HG03039 (cell line): ENCODE results near the gene CHURC1.

Experiments
- ATAC-seq: cut with Tn5 transposase; IDR thresholded peaks from one replicate; pipeline ENCODE4 v1.9.1; 2021; ENCODE audit warnings: mild to moderate bottlenecking, moderate library complexity; ENCODE audit not compliant: unreplicated experiment

Gene CHURC1

DNA sequence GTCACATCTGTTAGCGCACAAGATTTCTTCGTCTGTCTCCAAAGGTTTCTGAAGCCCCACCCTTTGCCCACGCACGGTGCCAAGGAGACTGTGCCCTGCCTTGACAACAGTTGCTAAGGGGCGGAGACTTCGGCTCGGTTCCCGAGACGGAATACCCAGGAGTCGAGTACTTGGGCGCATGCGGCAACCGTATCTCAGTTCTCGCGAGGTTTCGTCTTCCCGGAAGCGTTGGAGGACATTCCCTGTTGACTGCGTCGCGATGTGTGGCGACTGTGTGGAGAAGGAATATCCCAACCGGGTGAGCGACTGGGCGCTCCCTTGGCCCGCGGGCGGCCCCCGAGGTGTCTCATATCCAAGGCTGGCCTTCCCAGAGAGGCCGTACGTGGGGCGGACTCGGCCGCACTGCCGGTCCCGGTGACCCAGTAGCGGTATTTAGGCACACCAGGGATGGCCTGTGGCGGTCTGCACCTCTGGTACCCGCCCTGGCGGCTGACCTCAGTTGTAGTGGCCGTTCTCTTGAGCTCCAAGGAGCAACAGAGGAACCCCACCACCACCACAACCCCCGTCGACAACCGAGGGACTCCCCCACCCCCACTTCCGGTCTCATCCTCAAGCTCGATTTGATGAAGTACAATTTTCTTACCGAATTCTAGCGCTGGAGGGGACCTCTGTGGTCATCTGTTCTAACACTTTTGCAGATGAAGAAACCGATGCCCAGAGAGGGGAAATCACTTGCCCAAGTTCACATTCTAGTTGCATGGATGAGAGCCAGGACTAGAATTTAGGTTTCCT, at the start of gene CHURC1:
CHURC1 (plus strand) TSS at position 219 of the 792 bp plus-strand sequence; CDS start at position 260, 41 bp downstream.
- peak; percentile 96 for ATAC-seq

- no peak for ATAC-seq
These were observed 49.1 kb upstream of the CHURC1 start for GRCh38 chr14:64865109-64865508.

DNA sequence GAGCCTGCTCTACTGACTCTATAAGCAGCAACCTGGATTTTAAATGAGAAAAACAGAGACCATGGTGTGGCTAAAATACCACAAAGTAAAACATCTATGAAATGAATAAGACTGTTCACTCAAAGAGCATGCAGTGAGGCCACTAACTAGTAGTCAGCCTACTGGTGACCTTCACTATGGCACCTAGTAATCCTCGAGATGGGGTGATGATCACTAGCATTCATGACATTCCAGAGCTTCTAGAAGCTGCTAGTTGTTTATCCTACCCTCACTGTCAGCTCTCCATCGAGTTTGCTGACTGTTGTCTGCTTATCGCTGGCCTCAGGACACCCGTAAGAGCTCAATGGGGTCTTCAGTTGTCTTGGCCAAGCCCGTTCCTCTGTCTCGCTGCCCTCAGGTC, 48.3 kb upstream of the CHURC1 start:
- no peak for ATAC-seq

GRCh38 chr14:64867182-64867581, 47.1 kb upstream of the CHURC1 start:
- ATAC-seq = no peak

DNA sequence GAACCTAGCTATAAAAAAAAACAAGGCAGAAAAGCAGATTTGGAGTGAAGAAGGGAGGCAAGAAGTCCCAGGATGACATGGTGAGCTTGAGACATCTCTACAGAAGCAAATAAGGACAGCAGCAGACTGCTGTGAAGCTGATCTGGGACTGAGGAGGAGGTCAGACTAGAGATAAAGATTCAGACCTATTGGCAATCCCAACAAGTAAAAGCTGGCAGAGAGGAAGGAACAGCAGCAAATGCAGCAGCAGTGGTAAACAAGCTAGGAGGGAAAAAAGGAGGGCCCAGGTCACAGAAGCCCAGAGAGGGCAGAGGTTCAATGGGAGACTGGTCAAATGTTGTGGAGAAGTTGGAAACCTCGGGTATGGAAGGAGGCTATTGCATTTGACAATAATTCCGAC, 45.9 kb upstream of the CHURC1 start:
- ATAC-seq = no peak

DNA sequence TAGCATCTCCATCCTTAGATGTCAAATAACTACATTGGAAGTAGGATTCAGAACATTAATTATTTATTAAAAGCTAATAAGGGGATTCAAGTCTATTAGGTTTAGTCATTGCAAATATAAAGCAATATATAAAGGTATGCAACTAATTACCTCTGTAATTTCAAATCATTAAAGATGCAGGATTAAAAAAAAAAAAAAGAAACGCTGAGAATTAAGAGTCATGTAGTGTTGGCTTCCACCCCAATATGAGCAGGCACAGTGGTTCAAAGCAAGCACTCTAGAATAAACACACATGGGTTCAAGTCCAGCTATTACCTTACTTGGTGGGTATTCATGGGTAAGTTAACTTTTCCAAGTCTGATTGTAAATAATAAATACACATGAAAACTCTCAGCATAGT, 45.4 kb upstream of the CHURC1 start:
- no peak for ATAC-seq

DNA sequence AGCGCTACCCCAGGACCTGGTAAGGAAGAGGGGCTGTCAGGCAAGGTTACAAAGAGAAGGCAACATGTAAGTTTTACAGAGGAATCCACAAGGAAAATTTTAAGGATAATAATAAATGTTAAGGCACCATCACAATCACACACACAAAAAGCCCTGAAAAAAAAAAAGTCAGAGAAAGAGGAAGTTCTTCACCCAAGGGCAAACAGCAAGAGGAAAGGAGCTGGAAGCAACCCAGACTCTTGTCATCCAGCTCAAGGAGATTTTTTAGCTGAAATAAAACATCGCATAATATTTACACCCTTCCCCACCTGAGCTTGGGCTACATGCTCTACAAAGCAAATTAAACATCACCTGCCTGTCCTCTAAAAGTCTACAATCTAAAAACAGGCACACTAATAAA, 44.1 kb upstream of the CHURC1 start:
- no peak for ATAC-seq

DNA sequence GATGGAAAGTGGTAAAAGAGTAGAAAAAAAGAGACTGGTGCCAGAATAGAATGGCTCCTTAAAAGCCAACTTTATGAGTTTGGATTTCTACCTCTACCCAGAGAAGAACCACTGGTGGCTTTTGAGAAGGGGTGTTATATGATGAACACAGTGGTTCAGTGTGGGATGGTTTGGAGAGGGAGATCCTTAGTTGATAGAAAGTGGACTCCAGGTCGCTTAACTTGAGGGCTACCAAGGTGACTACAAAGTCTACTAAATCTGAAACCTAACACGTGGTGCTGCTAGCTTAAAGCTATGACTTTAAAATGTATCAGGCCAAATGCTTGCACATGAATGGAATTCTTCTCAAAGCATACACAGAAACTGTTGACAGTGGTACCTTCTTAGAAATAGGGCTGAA, 42.9 kb upstream of the CHURC1 start:
- ATAC-seq = no peak

DNA sequence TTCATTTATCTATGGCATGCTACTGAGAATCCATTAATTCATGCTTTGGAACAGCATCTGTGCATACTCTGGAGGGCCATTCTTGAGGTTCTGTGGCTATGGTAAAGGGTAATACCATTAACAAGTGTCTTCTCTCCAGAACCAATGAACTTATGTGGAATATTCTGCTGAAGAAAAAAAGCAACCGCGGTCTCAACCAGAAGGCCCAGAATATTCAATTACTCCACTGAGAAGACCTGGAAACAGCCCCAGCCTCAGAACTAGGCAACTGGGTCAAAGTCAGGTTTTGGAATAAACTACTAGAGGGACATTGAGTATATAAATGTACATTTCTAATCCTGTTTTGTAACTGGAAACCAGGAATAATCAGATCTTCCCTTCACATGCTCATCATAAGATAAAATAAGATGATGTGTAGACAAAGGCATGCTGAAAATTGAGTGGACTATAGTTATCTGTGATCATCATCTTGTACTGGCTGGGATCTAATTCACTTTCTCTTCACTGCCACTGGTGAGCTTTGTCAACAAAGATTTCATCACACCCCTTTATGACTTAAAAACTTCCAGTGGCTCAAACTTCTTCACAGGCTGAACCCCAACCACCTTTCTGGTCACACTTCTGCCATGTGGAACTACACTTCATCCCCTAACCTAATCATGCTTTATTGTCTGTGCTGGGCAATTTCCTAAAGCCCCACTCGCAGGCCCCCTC, 40.6 kb upstream of the CHURC1 start:
- no peak for ATAC-seq

DNA sequence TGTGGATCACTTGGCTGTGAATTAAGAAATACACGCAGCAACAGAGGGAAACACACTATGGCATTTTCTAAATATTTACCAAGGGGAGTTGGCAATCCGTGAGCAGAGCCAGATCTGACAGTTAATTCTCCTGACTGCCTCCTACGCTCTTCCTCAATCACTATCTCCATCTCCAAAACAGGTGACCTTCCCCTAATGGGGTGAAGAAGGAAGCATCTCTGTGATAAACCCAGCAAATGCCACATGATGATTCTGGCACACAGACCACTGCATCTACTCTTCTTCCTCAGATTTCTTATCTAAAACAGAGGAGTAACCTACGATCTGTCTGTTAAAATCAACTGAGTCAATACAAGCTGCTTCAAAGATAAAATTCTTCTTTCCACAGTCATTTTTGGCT, 38.9 kb upstream of the CHURC1 start:
- no peak for ATAC-seq

- ATAC-seq = no peak
These were observed 36.4 kb upstream of the CHURC1 start for GRCh38 chr14:64877846-64878245.

GRCh38 chr14:64878837-64879634, 35.2 kb upstream of the CHURC1 start:
- ATAC-seq = no peak

GRCh38 chr14:64879635-64880220, 34.5 kb upstream of the CHURC1 start, which contains the start of gene SPTB:
Gene SPTB (minus strand): TSS chr14:64879907. CDS start chr14:64823094, 56,813 bp downstream.
- no peak for ATAC-seq

DNA sequence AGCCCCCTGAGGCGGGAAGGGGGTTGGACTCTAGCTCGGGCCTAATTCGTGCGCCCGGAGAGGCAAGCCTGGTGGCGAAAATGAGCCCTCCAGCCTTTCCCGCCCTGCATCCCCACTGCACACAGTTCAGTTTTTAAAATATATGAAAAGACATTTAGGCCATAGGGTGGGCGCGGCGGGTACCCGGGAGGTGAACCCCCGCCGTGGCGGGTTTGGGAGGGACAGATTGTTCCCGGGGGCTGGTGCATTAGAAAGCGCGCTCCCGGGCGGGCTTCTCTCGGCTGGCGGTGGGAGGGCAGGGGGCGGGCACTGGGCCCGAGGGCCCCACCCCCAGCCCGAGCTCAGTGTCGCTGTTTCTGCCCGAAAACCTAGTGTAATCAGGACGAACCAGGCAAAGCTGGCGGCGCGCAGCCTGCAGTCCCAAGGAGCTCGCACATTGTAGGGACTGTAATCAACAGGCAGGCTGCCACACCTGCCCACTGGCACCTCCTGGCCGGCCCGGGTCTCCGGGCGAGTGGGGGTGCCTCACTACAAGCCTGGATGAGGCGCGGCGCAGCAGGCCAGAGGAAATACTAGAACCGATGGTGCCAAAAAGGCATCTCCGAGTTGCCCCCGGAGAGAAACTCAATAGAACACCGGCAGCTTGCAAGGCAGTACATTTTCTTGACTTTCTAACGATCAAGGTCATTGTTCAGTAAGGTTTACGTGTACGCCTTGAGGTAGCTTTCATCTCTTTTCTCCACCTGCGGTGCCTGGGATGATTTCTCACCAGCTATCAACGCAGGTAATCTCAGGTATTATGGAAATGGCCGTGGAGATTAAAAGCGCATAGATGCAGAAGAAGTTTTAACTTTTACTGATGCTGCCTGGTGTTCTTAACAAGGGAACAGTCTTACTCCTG, 33.8 kb upstream of the CHURC1 start:
- ATAC-seq = no peak

GRCh38 chr14:64885559-64885958, 28.7 kb upstream of the CHURC1 start:
- ATAC-seq = no peak

DNA sequence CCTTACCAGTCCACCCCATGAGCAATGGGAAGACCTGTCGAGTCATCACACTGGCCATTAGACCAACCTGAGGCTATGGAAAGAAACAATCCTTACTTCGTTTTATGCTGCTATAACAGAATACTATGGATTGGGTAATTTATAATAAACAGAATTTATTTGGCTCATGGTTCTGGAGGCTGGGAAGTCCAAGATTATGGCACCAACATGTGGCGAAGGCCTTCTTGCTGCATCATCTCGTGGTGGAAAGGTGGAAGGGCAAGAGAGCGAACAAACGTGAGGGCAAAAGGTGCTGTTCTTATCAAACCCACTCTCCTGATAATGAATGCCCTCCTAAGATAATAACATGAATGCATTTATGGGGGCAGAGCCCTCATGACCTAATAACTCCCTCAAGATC, 24.9 kb upstream of the CHURC1 start:
- ATAC-seq = no peak

DNA sequence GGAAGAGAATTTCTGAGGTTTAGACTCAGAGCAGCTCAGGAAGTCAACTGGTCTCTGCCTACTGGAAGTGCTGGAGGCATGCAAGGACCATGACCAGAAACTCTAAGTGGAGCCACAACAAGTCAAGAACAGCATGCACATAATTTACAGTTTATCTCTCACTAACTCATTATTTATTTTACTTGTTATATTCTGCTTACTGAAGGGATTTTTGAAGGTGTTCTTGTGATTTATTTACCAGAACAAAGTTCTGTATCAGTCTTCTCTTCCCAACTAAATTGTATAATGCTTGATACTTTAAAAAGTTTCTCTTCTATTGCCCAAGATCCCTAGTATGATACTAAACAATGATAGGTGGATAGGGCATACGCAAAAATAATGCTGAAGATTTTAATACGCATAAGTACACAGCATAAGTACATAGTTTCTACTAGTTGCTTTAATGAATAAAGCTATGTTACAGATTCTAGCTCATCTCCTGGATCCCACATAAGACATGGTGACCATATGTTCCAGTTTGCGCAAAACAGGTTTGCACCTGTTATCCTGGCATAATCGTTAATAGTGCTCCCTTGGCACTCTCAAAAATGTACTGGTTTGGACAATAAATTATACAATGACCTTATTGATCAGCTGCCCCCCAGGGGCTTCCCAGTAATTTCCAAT, 22.9 kb upstream of the CHURC1 start:
- ATAC-seq = no peak

DNA sequence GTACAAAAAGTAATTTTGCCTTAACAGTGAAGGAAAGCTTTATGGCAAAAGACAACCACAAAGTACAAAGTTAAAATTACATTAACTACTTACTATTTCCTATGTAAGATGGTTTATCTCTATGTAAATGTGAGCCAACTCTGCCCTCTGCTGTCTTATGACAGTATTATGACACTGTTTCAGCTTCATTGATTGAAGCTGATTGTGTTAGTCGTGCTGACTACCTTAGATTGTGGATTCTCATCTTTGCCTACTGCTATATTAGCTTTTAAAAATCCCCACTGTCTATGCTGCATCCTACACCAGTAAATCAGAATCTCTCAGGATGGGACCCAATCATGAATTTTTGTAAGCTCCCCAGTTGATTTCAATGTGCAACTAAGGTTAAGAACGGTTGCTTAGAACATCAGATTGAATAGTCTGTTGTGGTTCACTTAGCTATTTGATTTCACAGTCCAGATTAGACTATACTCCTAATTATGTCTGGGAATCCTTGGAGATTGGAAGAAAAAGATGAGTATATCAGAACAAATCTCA, 22.3 kb upstream of the CHURC1 start:
- ATAC-seq = no peak

DNA sequence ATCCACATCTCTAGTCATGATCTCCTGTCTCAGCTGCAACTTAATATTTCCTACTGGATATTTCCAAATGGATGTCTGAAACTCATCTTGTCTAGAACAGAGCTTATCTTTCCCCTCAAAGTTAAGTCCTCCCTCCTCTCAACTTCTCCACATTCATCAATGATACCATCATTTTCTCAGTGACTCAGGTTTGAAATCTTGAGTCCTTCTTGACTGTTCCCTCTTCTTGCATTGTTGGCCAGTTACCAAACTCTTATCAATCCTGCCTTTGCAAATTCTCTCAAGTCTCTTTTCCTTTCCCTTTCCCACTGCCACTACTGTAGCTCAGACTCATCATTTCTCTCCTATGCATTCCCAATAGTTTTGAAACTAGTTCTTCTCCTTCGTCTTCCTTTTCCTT, 14.3 kb upstream of the CHURC1 start:
- ATAC-seq = no peak
